Suprapubic skin (tissue), 4 donors: ENCODE results near the gene EIF2D.

Source experiments
- CTCF ChIP-seq, 2 donors: fragments of 200-600 bp in 1 of 2; fragments of 450-650 bp in 1 of 2; sonication (generic) in 1 of 2; IDR thresholded peaks; one replicate each; pipeline ENCODE4 v1.5.1; 2016 to 2019; ENCODE audit warnings: antibody characterized with exemption in 2 of 2, mild to moderate bottlenecking in 1 of 2, moderate library complexity in 1 of 2
- EP300 ChIP-seq: sonication (generic); formaldehyde crosslinking; IDR thresholded peaks from one replicate; pipeline ENCODE4 v1.6.1; 2017; ENCODE audit warnings: antibody characterized with exemption
- POLR2A ChIP-seq, 2 donors: fragments of 450-650 bp; IDR thresholded peaks; one replicate each; pipeline ENCODE4 v1.6.1; 2017; ENCODE audit warnings: antibody characterized with exemption in 2 of 2, mild to moderate bottlenecking in 2 of 2, moderate library complexity in 2 of 2
- POLR2AphosphoS5 ChIP-seq, 3 donors: sonication (generic); formaldehyde crosslinking; IDR thresholded peaks; one replicate each; pipeline ENCODE4 v1.6.1; 2017; ENCODE audit warnings: antibody characterized with exemption in 3 of 3

- TF ChIP-seq POLR2A (IDR thresholded peaks at IDR 0.05): no peak
- no peak for TF ChIP-seq CTCF (IDR thresholded peaks at IDR 0.05)
- TF ChIP-seq POLR2AphosphoS5 (IDR thresholded peaks at IDR 0.05): no peak
- TF ChIP-seq EP300: no peak
Observed at GRCh38 chr1:206633708-206634121, 21.4 kb upstream of the EIF2D start.
